HepG2 (cell line): ENCODE data around the gene PPM1F. TPM values are rescaled to one million over a fixed set of nuclear protein-coding genes. Genes with fewer than 3 reads are reported as not detected.

Experiments used
- ATAC-seq: fragments of 200-7000 bp; cut with Tn5 transposase; 3 replicates; pipeline ENCODE4 v1.9.1; 2020; ENCODE audit warnings: mild to moderate bottlenecking, moderate library complexity
- BruUV-seq: library from RNA; stranded (reverse); fragments of 400-500 nt; replicated peaks from 2 replicates; lab custom pipeline; 2021; lab: Mats Ljungman, UMichigan
- CTCF ChIA-PET: fragments of 300-600 bp; formaldehyde crosslinking; extraction: SDS; loops from one replicate; lab custom pipeline; 2021; ENCODE audit warnings: low total read pairs, inconsistent platforms, low intra/inter-chr PET ratio; lab: Yijun Ruan, JAX
- POLR2A ChIA-PET: fragments of 350-600 bp; sonication (Branson Sonifier 250); formaldehyde crosslinking; loops from one replicate; lab custom pipeline; 2020; ENCODE audit warnings: antibody characterized with exemption, inconsistent platforms; lab: Yijun Ruan, JAX
- DNase-seq: peaks from one replicate; pipeline ENCODE4 v3.0.0-alpha.2; 2015; ENCODE audit warnings: low spot score
- FAIRE-seq: peaks from 3 replicates; lab custom pipeline; 2011; peaks lifted over from hg19 to GRCh38; lab: Jason Lieb, UNC
- H2AFZ ChIP-seq: one replicate; pipeline ENCODE4 v1.6.1; 2011; ENCODE audit warnings: low read length, inconsistent platforms
- H3K27ac ChIP-seq: fragments of 300-600 bp; 3 replicates; pipeline ENCODE4 v1.8.0; 2011; ENCODE audit warnings: mixed run types, mild to moderate bottlenecking, mixed read lengths, low read length, inconsistent platforms; ENCODE audit not compliant: insufficient read depth; ENCODE audit errors: extremely low read length
- H3K27me3 ChIP-seq, 2 experiments: fragments of 200-600 bp in 1 of 2; 2 replicates in 1 of 2; 3 replicates in 1 of 2; pipeline versions ENCODE4 v1.6.0 to v1.8.0; 2011; ENCODE audit warnings: low read length in 2 of 2, mild to moderate bottlenecking in 2 of 2, moderate library complexity in 2 of 2, inconsistent platforms in 1 of 2; ENCODE audit not compliant: insufficient read depth in 2 of 2, control insufficient read depth in 1 of 2
- H3K36me3 ChIP-seq, 2 experiments: fragments of 200-600 bp in 1 of 2; replicated peaks in 1 of 2; 2 replicates in 1 of 2; 3 replicates in 1 of 2; pipeline versions ENCODE4 v1.5.1 to v1.8.0; 2011; ENCODE audit warnings: low read length in 2 of 2, inconsistent platforms in 1 of 2; ENCODE audit not compliant: insufficient read depth in 2 of 2, control insufficient read depth in 1 of 2
- H3K4me1 ChIP-seq: 2 replicates; pipeline ENCODE4 v1.5.1; 2012; ENCODE audit warnings: low read length, inconsistent platforms; ENCODE audit not compliant: insufficient read depth
- H3K4me2 ChIP-seq: 2 replicates; pipeline ENCODE4 v1.6.0; 2011; ENCODE audit warnings: low read depth, low read length, inconsistent platforms
- H3K4me3 ChIP-seq, 3 experiments: fragments of 200-600 bp in 1 of 3; sonication (generic), shearing (Covaris generic) in 1 of 3; replicated peaks in 1 of 3; 2 replicates each; pipeline ENCODE4 v1.5.1; 2011 to 2016; ENCODE audit warnings: low read length in 3 of 3, inconsistent platforms in 2 of 3, low read depth in 2 of 3, mild to moderate bottlenecking in 2 of 3, control low read depth in 1 of 3, mixed read lengths in 1 of 3; ENCODE audit not compliant: insufficient read depth in 1 of 3
- H3K79me2 ChIP-seq: one replicate; pipeline ENCODE4 v1.6.1; 2011; ENCODE audit warnings: low read length, inconsistent platforms; ENCODE audit not compliant: insufficient read depth
- H3K9ac ChIP-seq: 2 replicates; pipeline ENCODE4 v1.6.0; 2011; ENCODE audit warnings: mild to moderate bottlenecking, low read depth, low read length, inconsistent platforms; ENCODE audit not compliant: insufficient read depth
- H3K9me3 ChIP-seq: 2 replicates; pipeline ENCODE4 v1.5.1; 2012; ENCODE audit warnings: mild to moderate bottlenecking, low read length
- H4K20me1 ChIP-seq: 2 replicates; pipeline ENCODE4 v1.6.0; 2011; ENCODE audit warnings: inconsistent platforms, mild to moderate bottlenecking, low read length, moderate library complexity; ENCODE audit not compliant: insufficient read depth
- CC2D1A ChIP-seq: sonication (generic); formaldehyde crosslinking; IDR thresholded peaks from 2 replicates; pipeline ENCODE4 v1.8.1; 2023; ENCODE audit warnings: mild to moderate bottlenecking, missing genetic modification reagents
- CREB1 ChIP-seq, 2 experiments: fragments of 450-650 bp in 1 of 2; IDR thresholded peaks; 2 replicates each; pipeline ENCODE4 v1.6.1; 2016 to 2017; ENCODE audit warnings: control low read depth in 1 of 2, mild to moderate bottlenecking in 1 of 2, missing compliant biosample characterization in 1 of 2, missing genetic modification characterization in 1 of 2
- FOXP1 ChIP-seq, 2 experiments: fragments of 450-650 bp in 1 of 2; IDR thresholded peaks; 2 replicates each; pipeline ENCODE4 v1.6.1; 2017 to 2018; ENCODE audit warnings: antibody characterized with exemption in 1 of 2
- KLF13 ChIP-seq: sonication (generic); formaldehyde crosslinking; IDR thresholded peaks from 2 replicates; pipeline ENCODE4 v1.4.0; 2020; ENCODE audit warnings: mild to moderate bottlenecking, missing genetic modification reagents
- MAF1 ChIP-seq: sonication (generic); formaldehyde crosslinking; IDR thresholded peaks from 2 replicates; pipeline ENCODE4 v1.5.0; 2020; ENCODE audit warnings: missing genetic modification reagents, borderline replicate concordance
- NKX3-1 ChIP-seq: sonication (generic); formaldehyde crosslinking; IDR thresholded peaks from 2 replicates; pipeline ENCODE4 v1.5.0; 2020; ENCODE audit warnings: missing genetic modification reagents
- RFX1 ChIP-seq: fragments of 450-650 bp; IDR thresholded peaks from 2 replicates; pipeline ENCODE4 v1.6.1; 2017
- YEATS4 ChIP-seq: sonication (generic); formaldehyde crosslinking; IDR thresholded peaks from 2 replicates; pipeline ENCODE4 v1.4.0; 2020; ENCODE audit warnings: missing genetic modification reagents, borderline replicate concordance
- ZNF672 ChIP-seq: sonication (generic); formaldehyde crosslinking; IDR thresholded peaks from 2 replicates; pipeline ENCODE4 v1.8.1; 2022; ENCODE audit warnings: missing genetic modification reagents
- WGBS: methylation state at CpG from one replicate; pipeline ENCODE4 v1.1.6; 2017; ENCODE audit warnings: low lambda C conversion rate; 5-methylcytosine and 5-hydroxymethylcytosine counted together
- in situ Hi-C: cut with HindIII; loops from 2 replicates; pipeline ENCODE4 v1.10.0; 2017; ENCODE audit warnings: low pct_unique_long_range_greater_than_20kb; ENCODE audit not compliant: extremely low pct_ligation_motif_present
- intact Hi-C: fragments of 100-400 bp; cut with micrococcal nuclease; formaldehyde crosslinking; loops from one replicate; pipeline ENCODE4 v1.10.0; 2022; ENCODE audit not compliant: unreplicated experiment
- polyA plus RNA-seq, 8 experiments: library from polyadenylated mRNA; depleted of rRNA in 3 of 8; stranded (reverse) in 7 of 8; unstranded in 1 of 8; fragments of >200 nt; fragmentation: Illumina TruSeq in 4 of 8; extraction: Trizol in 4 of 8; gene quantifications; 2 replicates each; pipeline versions ENCODE4 v1.2.1 to v1.2.3, GENCODE V29; 2011 to 2016; ENCODE audit warnings: low read depth in 4 of 8, missing spikeins in 1 of 8, mixed read lengths in 1 of 8; ENCODE audit not compliant: insufficient read depth in 1 of 8
- total RNA-seq, 5 experiments: library from RNA; depleted of rRNA; stranded (reverse); fragments of >200 nt; fragmentation: Illumina TruSeq; extraction: Trizol; gene quantifications; 2 replicates each; pipeline ENCODE4 v1.2.3, GENCODE V29; 2016; ENCODE audit warnings: low read depth in 1 of 5
- TF ChIP-seq, protein P1 (sequence below): sonication (generic); formaldehyde crosslinking; IDR thresholded peaks from 2 replicates; pipeline ENCODE4 v1.4.0; 2020; ENCODE audit warnings: mild to moderate bottlenecking, missing genetic modification reagents

PPM1F gene
- total and polyA plus RNA-seq, 2 of the 13 experiments (the other 11 are each of a cell fraction or from before 2014, with no cell fraction given): 11.0 to 19.6 TPM

- Histone ChIP-seq H3K36me3 (no peaks in the 10 kb centered on the region), H3K79me2 (no peaks in the 10 kb centered on the region), H3K4me3 (no peak overlapping the region), H3K4me1 (peaks cover 6% of the 10 kb centered on the region; the same call in 1 of the 2 replicates), H4K20me1 (no peaks in the 10 kb centered on the region), H3K27me3 (peaks cover 1 to 22% of the 10 kb centered on the region in 2 experiments; a peak in 3 of 5 replicates), H3K9ac (no peak overlapping the region), H3K27ac (no peak overlapping the region), H3K4me2 (no peak overlapping the region), H3K9me3 (no peaks in the 10 kb centered on the region), H2AFZ (no peak overlapping the region)
- DNase-seq (no peak), FAIRE-seq (no peak), ATAC-seq (no peak)
- POLR2A ChIA-PET: no interaction called here
- intact Hi-C loops (no loop called here), in situ Hi-C loops (no loop called here)
- WGBS: 31% methylated on average over 7 of the region's 7 CpGs
- no peak for TF ChIP-seq CREB1 (IDR thresholded peaks at IDR 0.05)
- no peak for TF ChIP-seq CREB1 (CRISPR knock-in tag; IDR thresholded peaks at IDR 0.05)
- TF ChIP-seq NKX3-1 (CRISPR knock-in tag): no peak
- TF ChIP-seq, protein P1, sequence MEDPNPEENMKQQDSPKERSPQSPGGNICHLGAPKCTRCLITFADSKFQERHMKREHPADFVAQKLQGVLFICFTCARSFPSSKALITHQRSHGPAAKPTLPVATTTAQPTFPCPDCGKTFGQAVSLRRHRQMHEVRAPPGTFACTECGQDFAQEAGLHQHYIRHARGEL (CRISPR knock-in tag): no peak
- no peak for TF ChIP-seq MAF1 (CRISPR knock-in tag)
- no peak for TF ChIP-seq CC2D1A
- no peak for TF ChIP-seq ZNF672 (CRISPR knock-in tag)
- TF ChIP-seq RFX1: no peak
- no peak for TF ChIP-seq YEATS4
- no peak for TF ChIP-seq FOXP1 (IDR thresholded peaks at IDR 0.05)
- TF ChIP-seq FOXP1 (CRISPR knock-in tag; IDR thresholded peaks at IDR 0.05): no peak
- TF ChIP-seq KLF13: no peak
- no TSS peak for BruUV-seq
- CTCF ChIA-PET: no interaction called here
Observed at GRCh38 chr22:21998595-21999247, 46.1 kb upstream of the PPM1F start.
